ENCODE results near the gene IRF2BP2. TPM values are rescaled to one million over a fixed set of nuclear protein-coding genes. Genes with fewer than 3 reads are reported as not detected.

IRF2BP2 gene
- total and polyA plus RNA-seq, 7 donors, result 53.6 to 116 (median 73.4) TPM

DNA sequence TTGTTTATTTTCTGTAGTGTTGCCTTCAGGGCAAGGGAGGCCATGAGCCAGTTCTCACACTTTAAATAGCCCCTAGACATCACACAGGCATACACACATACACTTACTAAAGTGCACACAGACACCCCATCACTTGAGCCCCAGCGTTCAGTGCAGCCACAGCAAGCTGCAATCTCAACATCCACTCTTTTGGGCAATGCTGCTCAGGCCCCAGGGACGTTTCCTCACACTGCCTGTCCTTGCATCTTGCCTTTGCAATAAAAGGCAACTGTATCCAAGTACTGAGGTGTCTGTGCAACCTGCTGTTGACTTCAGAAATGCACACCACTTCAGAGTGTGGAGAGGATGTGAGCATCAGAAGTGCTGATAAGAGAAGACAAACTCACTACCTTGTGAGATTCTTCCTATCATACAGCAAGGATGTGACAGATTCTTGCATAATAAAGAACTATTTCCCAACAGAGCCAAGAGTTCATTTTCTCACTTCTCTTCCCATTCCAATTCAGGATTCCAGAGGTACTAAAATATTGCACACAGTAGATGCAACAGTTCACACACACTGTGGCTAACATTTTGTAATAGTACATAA is 36.2 kb downstream of the IRF2BP2 start:
- H3K4me3 ChIP-seq, result no peak overlapping the region
- H3K4me1 ChIP-seq, result peaks cover 20% of the 10 kb centered on the region
- no peak overlapping the region for H3K27ac ChIP-seq
- TF ChIP-seq, protein P1, sequence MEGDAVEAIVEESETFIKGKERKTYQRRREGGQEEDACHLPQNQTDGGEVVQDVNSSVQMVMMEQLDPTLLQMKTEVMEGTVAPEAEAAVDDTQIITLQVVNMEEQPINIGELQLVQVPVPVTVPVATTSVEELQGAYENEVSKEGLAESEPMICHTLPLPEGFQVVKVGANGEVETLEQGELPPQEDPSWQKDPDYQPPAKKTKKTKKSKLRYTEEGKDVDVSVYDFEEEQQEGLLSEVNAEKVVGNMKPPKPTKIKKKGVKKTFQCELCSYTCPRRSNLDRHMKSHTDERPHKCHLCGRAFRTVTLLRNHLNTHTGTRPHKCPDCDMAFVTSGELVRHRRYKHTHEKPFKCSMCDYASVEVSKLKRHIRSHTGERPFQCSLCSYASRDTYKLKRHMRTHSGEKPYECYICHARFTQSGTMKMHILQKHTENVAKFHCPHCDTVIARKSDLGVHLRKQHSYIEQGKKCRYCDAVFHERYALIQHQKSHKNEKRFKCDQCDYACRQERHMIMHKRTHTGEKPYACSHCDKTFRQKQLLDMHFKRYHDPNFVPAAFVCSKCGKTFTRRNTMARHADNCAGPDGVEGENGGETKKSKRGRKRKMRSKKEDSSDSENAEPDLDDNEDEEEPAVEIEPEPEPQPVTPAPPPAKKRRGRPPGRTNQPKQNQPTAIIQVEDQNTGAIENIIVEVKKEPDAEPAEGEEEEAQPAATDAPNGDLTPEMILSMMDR (IDR thresholded peaks at IDR 0.05), result no peak
- H3K9me3 ChIP-seq, result no peaks in the 10 kb centered on the region
- ATAC-seq (peak in 3 of 4 donors; percentile 67 to 78 (median 74)), DNase-seq (peak in 1 of 2 donors; percentile 46)
- intact Hi-C loops (cut with DNase I), result no loop called here
- WGBS, 3 donors, result 28 to 39% (median 30%) methylated on average over 2 of the region's 2 CpGs
- no peaks in the 10 kb centered on the region for H3K27me3 ChIP-seq (ENCODE audit: insufficient read depth in 3 of 3, low read length in 2 of 3)
- H3K36me3 ChIP-seq (ENCODE audit: insufficient read depth in 1 of 2, low read depth in 1 of 2), result no peaks in the 10 kb centered on the region

DNA sequence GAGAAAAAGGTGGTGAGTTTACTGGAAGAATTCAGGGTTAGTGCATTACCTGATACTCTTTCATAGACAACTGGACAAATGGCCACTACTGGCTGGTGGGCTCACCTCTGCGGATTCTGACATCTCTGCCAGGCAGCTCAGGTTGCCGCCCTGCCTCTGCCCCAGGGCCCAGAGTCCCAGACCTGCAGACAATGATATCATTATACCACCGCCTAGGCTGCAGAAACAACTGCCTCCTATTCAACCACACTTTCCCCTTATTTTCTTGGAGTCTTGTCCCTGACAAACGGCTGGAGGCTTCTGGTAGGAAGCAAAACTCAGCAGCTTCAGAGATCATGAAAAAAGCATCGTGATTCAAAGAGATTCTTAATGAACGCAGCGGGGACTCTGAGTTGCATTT is 37.0 kb downstream of the IRF2BP2 start:
- H3K27me3 ChIP-seq (ENCODE audit: insufficient read depth in 3 of 3, low read length in 2 of 3), result no peaks in the 10 kb centered on the region
- ATAC-seq (peak; percentile 37 to 55 (median 44)), DNase-seq (no peak)
- H3K9me3 ChIP-seq, result no peaks in the 10 kb centered on the region
- H3K27ac ChIP-seq, result peak overlapping the region; percentile 39
- H3K4me3 ChIP-seq, result no peak overlapping the region
- H3K36me3 ChIP-seq (ENCODE audit: insufficient read depth in 1 of 2, low read depth in 1 of 2), result no peaks in the 10 kb centered on the region
- TF ChIP-seq, protein P1 (IDR thresholded peaks at IDR 0.05), result no peak
- 52 to 71% (median 62%) methylated on average over 7 of the region's 7 CpGs for WGBS, 3 donors
- intact Hi-C loops (cut with DNase I), result no loop called here
- H3K4me1 ChIP-seq, result peaks cover 20% of the 10 kb centered on the region

DNA sequence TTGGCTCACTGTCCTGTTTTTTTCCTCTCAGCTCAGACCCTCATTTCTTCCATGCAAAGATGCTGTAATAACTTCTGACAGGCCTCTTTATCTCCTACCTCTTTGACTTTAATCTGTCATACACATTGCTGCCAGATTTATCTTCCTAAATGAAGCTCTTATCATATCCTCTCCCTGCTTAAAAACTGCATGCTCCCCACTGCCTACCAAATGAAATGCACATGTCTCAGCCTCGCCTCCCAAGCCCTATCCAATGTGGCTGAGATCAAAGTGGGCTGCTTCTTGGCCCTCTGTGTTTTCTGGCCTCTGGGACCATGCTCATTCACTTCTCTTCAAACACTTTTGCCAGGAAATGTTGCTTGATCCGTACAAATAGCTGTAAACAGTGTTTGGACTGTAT is 38.3 kb downstream of the IRF2BP2 start:
- H3K27ac ChIP-seq, result no peak overlapping the region
- DNase-seq (no peak), ATAC-seq (no peak)
- no peaks in the 10 kb centered on the region for H3K27me3 ChIP-seq (ENCODE audit: insufficient read depth in 3 of 3, low read length in 2 of 3)
- H3K4me3 ChIP-seq, result no peak overlapping the region
- H3K36me3 ChIP-seq (ENCODE audit: insufficient read depth in 1 of 2, low read depth in 1 of 2), result no peaks in the 10 kb centered on the region
- WGBS, 3 donors, result 79 to 92% (median 80%) methylated on average over 2 of the region's 2 CpGs
- no peaks in the 10 kb centered on the region for H3K9me3 ChIP-seq
- peaks cover 20% of the 10 kb centered on the region for H3K4me1 ChIP-seq
- TF ChIP-seq, protein P1 (IDR thresholded peaks at IDR 0.05), result no peak
- intact Hi-C loops (cut with DNase I), result no loop called here

DNA sequence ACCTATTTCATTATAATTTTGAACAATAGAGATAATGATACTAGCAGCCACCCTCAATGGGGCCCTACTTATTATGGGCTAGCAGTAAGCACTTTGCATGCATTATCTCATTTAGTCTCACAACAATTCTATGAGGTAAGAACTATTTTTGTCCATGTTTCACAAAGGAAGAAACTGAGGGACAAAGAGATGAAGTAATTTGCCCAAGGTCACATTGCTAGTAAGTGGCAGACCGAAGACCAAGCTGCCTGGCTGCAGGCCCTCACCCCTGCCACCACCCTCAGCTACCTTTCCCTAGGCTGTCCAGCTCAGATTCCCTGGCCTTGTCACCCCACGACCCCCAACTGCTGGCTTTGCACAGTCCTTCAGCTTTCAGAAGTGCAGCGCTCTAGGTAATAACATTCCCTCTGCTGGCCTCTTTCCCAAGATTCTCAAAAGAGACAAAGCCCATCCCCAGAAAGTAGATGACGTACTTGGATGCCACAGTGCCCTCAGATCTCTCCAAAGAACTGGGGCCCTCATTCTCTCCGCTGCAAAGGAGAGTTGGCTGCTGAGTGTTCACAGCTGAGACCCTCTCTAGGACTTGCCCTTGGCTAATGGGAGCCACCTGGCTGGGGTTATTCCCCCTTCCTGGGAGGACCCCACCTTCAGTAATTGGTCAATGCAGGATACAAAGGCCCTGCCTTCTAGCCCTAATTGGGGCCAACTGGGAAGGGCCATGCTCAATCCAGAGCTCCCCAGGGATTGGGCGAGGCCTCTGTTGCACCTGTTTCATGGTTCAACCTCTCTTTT is 39.5 kb downstream of the IRF2BP2 start:
- Histone ChIP-seq H3K36me3 (ENCODE audit: insufficient read depth in 1 of 2, low read depth in 1 of 2) (no peaks in the 10 kb centered on the region), H3K4me3 (no peak overlapping the region), H3K27me3 (ENCODE audit: insufficient read depth in 3 of 3, low read length in 2 of 3) (no peaks in the 10 kb centered on the region), H3K9me3 (no peaks in the 10 kb centered on the region), H3K4me1 (peaks cover 25% of the 10 kb centered on the region), H3K27ac (no peak overlapping the region)
- TF ChIP-seq, protein P1 (IDR thresholded peaks at IDR 0.05), result no peak
- 71 to 85% (median 81%) methylated on average over 6 of the region's 6 CpGs for WGBS, 3 donors
- DNase-seq (no peak), ATAC-seq (no peak)
- intact Hi-C loops (cut with DNase I), result no loop called here
